Right lobe of liver (tissue), 6 donors: ENCODE results near the gene CLHC1. TPM values are rescaled to one million over a fixed set of nuclear protein-coding genes. Genes with fewer than 3 reads are reported as not detected.
"Not testable (repeated sequence)": the region's sequence is repeated elsewhere in the genome, so short reads cannot be mapped to it uniquely, and the experiment has no call there.

Source experiments
- ATAC-seq, 4 donors: fragments of 200-7000 bp; cut with Tn5 transposase; one replicate each; pipeline ENCODE4 v1.9.1; 2020; ENCODE audit warnings: mild to moderate bottlenecking in 4 of 4, moderate library complexity in 4 of 4
- DNase-seq, 3 donors: peaks; one replicate each; pipeline ENCODE4 v3.0.0-alpha.2; 2020
- H3K27ac ChIP-seq, 3 donors: fragments of 200-600 bp; one replicate each; pipeline ENCODE4 v1.8.0; 2022
- H3K27me3 ChIP-seq, 2 donors: fragments of 200-600 bp; one replicate each; pipeline ENCODE4 v1.8.0; 2022
- H3K36me3 ChIP-seq, 4 donors: fragments of 200-600 bp; sonication (generic) in 1 of 4; one replicate each; pipeline versions ENCODE4 v1.5.1 to v1.8.0; 2017 to 2022; ENCODE audit warnings: control low read depth in 1 of 4
- H3K4me1 ChIP-seq, 4 donors: fragments of 200-600 bp; sonication (generic) in 1 of 4; one replicate each; pipeline versions ENCODE4 v1.5.1 to v1.8.0; 2017 to 2022; ENCODE audit warnings: control low read depth in 1 of 4
- H3K4me3 ChIP-seq, 3 donors: fragments of 200-600 bp; one replicate each; pipeline ENCODE4 v1.8.0; 2022
- H3K9me3 ChIP-seq, 4 donors: fragments of 200-600 bp; sonication (generic) in 1 of 4; one replicate each; pipeline versions ENCODE4 v1.5.1 to v1.8.0; 2017 to 2022; ENCODE audit warnings: control low read depth in 1 of 4
- POLR2A ChIP-seq: fragments of 450-650 bp; IDR thresholded peaks from one replicate; pipeline ENCODE4 v1.6.1; 2017; ENCODE audit warnings: antibody characterized with exemption, mild to moderate bottlenecking
- WGBS: methylation state at CpG from one replicate; pipeline ENCODE4 v1.1.6; 2018; ENCODE audit warnings: low coverage, low lambda C conversion rate; ENCODE audit not compliant: insufficient coverage; ENCODE audit errors: missing lambda C conversion rate; 5-methylcytosine and 5-hydroxymethylcytosine counted together
- intact Hi-C, 2 donors: fragments of 100-400 bp; cut with DNase I; formaldehyde crosslinking; loops; one replicate each; pipeline versions ENCODE4 v1.11.2 to v1.14.1; 2022
- long read RNA-seq: library from polyadenylated mRNA; unstranded; transcript quantifications from one replicate; pipeline ENCODE4 v2.0.0, GENCODE V29; 2019
- total RNA-seq, 6 experiments: library from RNA; depleted of rRNA in 2 of 6; stranded (reverse); fragments of >200 nt in 2 of 6; fragmentation: NEBNext Ultra II Directional in 3 of 6; extraction: Animal tissue kit (Norgen Biotek cat#: 25700) in 3 of 6; gene quantifications; one replicate each; pipeline versions ENCODE4 v1.1.0 to v1.2.4, GENCODE V29; 2016 to 2023
- TF ChIP-seq, protein P1 (sequence below), 4 donors: fragments of 200-600 bp in 3 of 4; fragments of 450-650 bp in 1 of 4; IDR thresholded peaks; one replicate each; pipeline versions ENCODE4 v1.5.1 to v1.8.0; 2016 to 2022; ENCODE audit warnings: antibody characterized with exemption in 4 of 4, mild to moderate bottlenecking in 2 of 4
- donor health status: DM: no; HTN: yes; CAD: no.
- donor health status: DM: no; HTN: no; CAD: no.
- donor health status: DM: no; HTN: no; CAD: no.
- donor health status: DM: no; HTN: yes; CAD: no.
- donor health status: DM: no; HTN: yes; CAD: no.

CLHC1 gene
- total RNA-seq: 1 to 10 TPM; 1.5 to 5.0 (median 3.7) TPM
- long read RNA-seq: 0 reads

GRCh38 chr2:55232084-55232862 is at the start of gene CLHC1, which contains the start of gene RPS27A:
CLHC1 (minus strand) TSS chr2:55232293; CDS start chr2:55222411, 9,882 bp downstream.
RPS27A (plus strand) TSS chr2:55232688; CDS start chr2:55232825, 137 bp downstream.
- Histone ChIP-seq H3K4me3 (peak within 1 kb of the TSS; percentile 87 to 97 (median 95)), H3K27ac (peak within 1 kb of the TSS; percentile 93 to 94 (median 94)), H3K9me3 (no peaks in the 10 kb centered on the region), H3K36me3 (peaks cover 0 to 38% (median 24%) of the 10 kb centered on the region in 4 donors), H3K27me3 (no peaks in the 10 kb centered on the region), H3K4me1 (peaks cover 0 to 17% (median 9%) of the 10 kb centered on the region in 4 donors)
- ATAC-seq: peak; percentile 94 to 97 (median 96)
- WGBS: 0% methylated on average over 33 of the region's 37 CpGs
- intact Hi-C loops: no loop called here
- TF ChIP-seq POLR2A: peak; percentile 80
- TF ChIP-seq, protein P1, sequence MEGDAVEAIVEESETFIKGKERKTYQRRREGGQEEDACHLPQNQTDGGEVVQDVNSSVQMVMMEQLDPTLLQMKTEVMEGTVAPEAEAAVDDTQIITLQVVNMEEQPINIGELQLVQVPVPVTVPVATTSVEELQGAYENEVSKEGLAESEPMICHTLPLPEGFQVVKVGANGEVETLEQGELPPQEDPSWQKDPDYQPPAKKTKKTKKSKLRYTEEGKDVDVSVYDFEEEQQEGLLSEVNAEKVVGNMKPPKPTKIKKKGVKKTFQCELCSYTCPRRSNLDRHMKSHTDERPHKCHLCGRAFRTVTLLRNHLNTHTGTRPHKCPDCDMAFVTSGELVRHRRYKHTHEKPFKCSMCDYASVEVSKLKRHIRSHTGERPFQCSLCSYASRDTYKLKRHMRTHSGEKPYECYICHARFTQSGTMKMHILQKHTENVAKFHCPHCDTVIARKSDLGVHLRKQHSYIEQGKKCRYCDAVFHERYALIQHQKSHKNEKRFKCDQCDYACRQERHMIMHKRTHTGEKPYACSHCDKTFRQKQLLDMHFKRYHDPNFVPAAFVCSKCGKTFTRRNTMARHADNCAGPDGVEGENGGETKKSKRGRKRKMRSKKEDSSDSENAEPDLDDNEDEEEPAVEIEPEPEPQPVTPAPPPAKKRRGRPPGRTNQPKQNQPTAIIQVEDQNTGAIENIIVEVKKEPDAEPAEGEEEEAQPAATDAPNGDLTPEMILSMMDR (IDR thresholded peaks at IDR 0.05): no peak
- DNase-seq: peak; percentile 91 to 95 (median 94)

- 95% methylated on average over 4 of the region's 5 CpGs for WGBS
- ATAC-seq, H3K4me3 ChIP-seq, H3K36me3 ChIP-seq, DNase-seq, H3K9me3 ChIP-seq, H3K4me1 ChIP-seq, intact Hi-C loops, H3K27me3 ChIP-seq: not testable (repeated sequence)
- H3K27ac ChIP-seq: peak overlapping the region in 1 of 3 donors; percentile 95
Observed at GRCh38 chr2:55280851-55281546, 48.9 kb upstream of the CLHC1 start.

- H3K36me3 ChIP-seq, DNase-seq, intact Hi-C loops, H3K9me3 ChIP-seq, ATAC-seq, H3K4me3 ChIP-seq, H3K4me1 ChIP-seq, H3K27me3 ChIP-seq, H3K27ac ChIP-seq: not testable (repeated sequence)
- WGBS: 52% methylated on average over 6 of the region's 7 CpGs
Observed at GRCh38 chr2:55279859-55280424, 47.8 kb upstream of the CLHC1 start.

DNA sequence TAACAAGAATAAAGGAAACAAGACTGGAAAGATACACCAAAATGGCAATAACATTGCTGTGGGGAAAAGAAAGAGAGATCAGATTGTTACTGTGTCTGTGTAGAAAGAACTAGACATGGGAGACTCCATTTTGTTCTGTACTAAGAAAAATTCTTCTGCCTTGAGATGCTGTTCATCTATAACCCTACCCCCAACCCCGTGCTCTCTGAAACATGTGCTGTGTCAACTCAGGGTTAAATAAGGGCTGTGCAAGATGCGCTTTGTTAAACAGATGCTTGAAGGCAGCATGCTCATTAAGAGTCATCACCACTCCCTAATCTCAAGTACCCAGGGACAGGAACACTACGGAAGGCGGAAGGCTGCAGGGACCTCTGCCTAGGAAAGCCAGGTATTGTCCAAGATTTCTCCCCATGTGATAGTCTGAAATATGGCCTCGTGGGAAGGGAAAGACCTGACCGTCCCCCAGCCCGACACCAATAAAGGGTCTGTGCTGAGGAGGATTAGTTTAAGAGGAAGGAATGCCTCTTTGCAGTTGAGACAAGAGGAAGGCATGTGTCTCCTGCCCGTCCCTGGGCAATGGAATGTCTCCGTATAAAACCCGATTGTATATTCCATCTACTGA is 47.2 kb upstream of the CLHC1 start:
- intact Hi-C loops, H3K9me3 ChIP-seq, H3K4me3 ChIP-seq, H3K27me3 ChIP-seq, H3K27ac ChIP-seq, H3K4me1 ChIP-seq, ATAC-seq, H3K36me3 ChIP-seq, DNase-seq: not testable (repeated sequence)
- 47% methylated on average over 2 of the region's 10 CpGs for WGBS

DNA sequence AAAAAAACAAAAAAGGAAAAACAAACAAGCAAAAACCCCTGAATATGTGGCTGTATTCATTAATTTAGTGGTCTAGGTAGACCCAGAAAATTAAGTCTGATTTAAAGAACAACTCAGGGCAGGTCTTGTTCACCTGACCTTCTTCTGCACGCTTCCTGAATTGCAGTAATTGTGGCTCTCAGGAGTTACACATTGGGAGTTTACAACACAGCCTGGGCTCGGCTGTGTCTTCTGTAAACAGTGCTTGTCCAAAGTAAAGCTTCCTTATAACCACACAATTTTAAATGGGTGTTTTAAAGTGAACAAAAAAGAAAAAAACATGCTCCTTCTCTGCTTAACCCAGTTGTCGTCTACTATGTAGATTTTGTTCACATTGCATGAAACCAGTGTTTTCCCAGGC is 45.2 kb upstream of the CLHC1 start:
- no peak overlapping the region for H3K4me3 ChIP-seq
- no peaks in the 10 kb centered on the region for H3K36me3 ChIP-seq
- 42% methylated on average over 3 of the region's 3 CpGs for WGBS
- no peaks in the 10 kb centered on the region for H3K9me3 ChIP-seq
- no peak for ATAC-seq
- TF ChIP-seq POLR2A: no peak
- TF ChIP-seq, protein P1 (IDR thresholded peaks at IDR 0.05): no peak
- intact Hi-C loops: no loop called here
- no peak for DNase-seq
- no peaks in the 10 kb centered on the region for H3K4me1 ChIP-seq
- H3K27ac ChIP-seq: no peak overlapping the region
- no peaks in the 10 kb centered on the region for H3K27me3 ChIP-seq

GRCh38 chr2:55274346-55274745 is 42.3 kb upstream of the CLHC1 start:
- ATAC-seq, intact Hi-C loops, H3K27ac ChIP-seq, H3K4me3 ChIP-seq, H3K27me3 ChIP-seq, H3K9me3 ChIP-seq, H3K36me3 ChIP-seq, DNase-seq, H3K4me1 ChIP-seq: not testable (repeated sequence)
- WGBS: 92% methylated on average over 2 of the region's 2 CpGs
